Parathyroid adenoma (tissue), 2 donors: ENCODE data around the gene SURF2.
A peak's percentile ranks its signal among the peaks of the same experiment; 100 is the strongest.

Source experiments
- H2AFZ ChIP-seq: fragments of 300-600 bp; sonication (generic); one replicate; pipeline ENCODE4 v1.7.0; 2017; ENCODE audit warnings: antibody characterized with exemption, mild to moderate bottlenecking
- H3K27ac ChIP-seq: fragments of 300-600 bp; sonication (generic); one replicate; pipeline ENCODE4 v1.7.0; 2017
- H3K27me3 ChIP-seq: fragments of 300-600 bp; sonication (generic); one replicate; pipeline ENCODE4 v1.7.0; 2017; ENCODE audit warnings: low read length; ENCODE audit not compliant: control insufficient read depth, insufficient read depth
- H3K36me3 ChIP-seq: fragments of 300-600 bp; sonication (generic); one replicate; pipeline ENCODE4 v1.7.0; 2017; ENCODE audit warnings: low read length; ENCODE audit not compliant: control insufficient read depth, insufficient read depth
- H3K4me1 ChIP-seq: fragments of 300-600 bp; sonication (generic); one replicate; pipeline ENCODE4 v1.7.0; 2017; ENCODE audit warnings: control low read depth
- H3K4me2 ChIP-seq: fragments of 300-600 bp; sonication (generic); one replicate; pipeline ENCODE4 v1.7.0; 2017; ENCODE audit warnings: low read length
- H3K4me3 ChIP-seq: fragments of 300-600 bp; sonication (generic); one replicate; pipeline ENCODE4 v1.7.0; 2017; ENCODE audit warnings: low read depth, low read length
- H3K79me2 ChIP-seq: fragments of 300-600 bp; sonication (generic); one replicate; pipeline ENCODE4 v1.7.0; 2017; ENCODE audit warnings: control low read depth
- H3K9ac ChIP-seq: fragments of 300-600 bp; sonication (generic); one replicate; pipeline ENCODE4 v1.7.0; 2017; ENCODE audit warnings: mild to moderate bottlenecking
- H3K9me3 ChIP-seq: fragments of 300-600 bp; sonication (generic); one replicate; pipeline ENCODE4 v1.7.0; 2017; ENCODE audit warnings: low read length; ENCODE audit not compliant: control insufficient read depth
- CTCF ChIP-seq: fragments of 300-600 bp; sonication (generic); IDR thresholded peaks from one replicate; pipeline ENCODE4 v1.7.0; 2017; ENCODE audit warnings: antibody characterized with exemption, mild to moderate bottlenecking
- donor health status: primary hyperparathyroidism.

Gene SURF2

GRCh38 chr9:133406480-133407307 is 50.3 kb downstream of the SURF2 start:
- H3K4me2 ChIP-seq = no peak overlapping the region
- H3K9ac ChIP-seq = no peak overlapping the region
- H2AFZ ChIP-seq = no peak overlapping the region
- no peak overlapping the region for H3K4me3 ChIP-seq
- H3K9me3 ChIP-seq = no peaks in the 10 kb centered on the region
- H3K36me3 ChIP-seq = no peaks in the 10 kb centered on the region
- H3K27me3 ChIP-seq = no peaks in the 10 kb centered on the region
- H3K79me2 ChIP-seq = no peaks in the 10 kb centered on the region
- H3K4me1 ChIP-seq = no peaks in the 10 kb centered on the region
- H3K27ac ChIP-seq = no peak overlapping the region
- peak; percentile 72 for TF ChIP-seq CTCF

- Histone ChIP-seq H3K27ac (no peak overlapping the region), H3K4me1 (no peaks in the 10 kb centered on the region), H3K27me3 (no peaks in the 10 kb centered on the region), H3K4me3 (no peak overlapping the region), H2AFZ (no peak overlapping the region), H3K9ac (no peak overlapping the region), H3K79me2 (no peaks in the 10 kb centered on the region), H3K36me3 (no peaks in the 10 kb centered on the region), H3K4me2 (no peak overlapping the region), H3K9me3 (no peaks in the 10 kb centered on the region)
- no peak for TF ChIP-seq CTCF
Observed at GRCh38 chr9:133408042-133408441, 51.7 kb downstream of the SURF2 start.
